PC-9 (cell line): ENCODE data around the gene MACROH2A2. TPM values are rescaled to one million over a fixed set of nuclear protein-coding genes. Genes with fewer than 3 reads are reported as not detected.

Experiments used
- BruUV-seq: library from RNA; stranded (reverse); fragments of 400-500 nt; replicated peaks from 2 replicates; lab custom pipeline; 2021; lab: Mats Ljungman, UMichigan
- CTCF ChIA-PET: fragments of 300-600 bp; sonication (Branson Sonifier 250); formaldehyde crosslinking; loops from one replicate; lab custom pipeline; 2022; ENCODE audit warnings: antibody characterized with exemption; lab: Charles Lee
- POLR2A ChIA-PET: fragments of 300-600 bp; sonication (Branson Sonifier 250); formaldehyde crosslinking; loops from one replicate; lab custom pipeline; 2022; ENCODE audit warnings: antibody characterized with exemption; ENCODE audit not compliant: unreplicated experiment; lab: Charles Lee
- DNase-seq, 2 experiments: peaks; one replicate each; pipeline versions ENCODE4 v3.0.0 to v3.0.0-alpha.2; 2015 to 2022; ENCODE audit warnings: mixed read lengths in 1 of 2
- H2AFZ ChIP-seq: fragments of 200-600 bp; sonication (generic); 2 replicates; pipeline ENCODE4 v1.8.1; 2017; ENCODE audit warnings: antibody characterized with exemption
- H3F3A ChIP-seq: fragments of 200-600 bp; sonication (generic); 2 replicates; pipeline ENCODE4 v1.8.1; 2017; ENCODE audit warnings: antibody characterized with exemption, mild to moderate bottlenecking, low read depth; ENCODE audit not compliant: insufficient read depth
- H3K27ac ChIP-seq: fragments of 200-600 bp; sonication (generic); 2 replicates; pipeline ENCODE4 v1.6.1; 2016; ENCODE audit warnings: mixed run types
- H3K27me3 ChIP-seq: fragments of 200-600 bp; sonication (generic); 2 replicates; pipeline ENCODE4 v1.6.1; 2016; ENCODE audit warnings: low read depth, mixed run types; ENCODE audit not compliant: insufficient read depth
- H3K36me3 ChIP-seq: fragments of 200-600 bp; sonication (generic); 2 replicates; pipeline ENCODE4 v1.6.1; 2016; ENCODE audit warnings: low read depth, mixed run types
- H3K4me1 ChIP-seq: fragments of 200-600 bp; sonication (generic); replicated peaks from 2 replicates; pipeline ENCODE4 v1.6.1; 2016; ENCODE audit warnings: mixed run types; ENCODE audit not compliant: insufficient read depth
- H3K4me2 ChIP-seq: fragments of 200-600 bp; sonication (generic); 2 replicates; pipeline ENCODE4 v1.6.1; 2017; ENCODE audit warnings: mixed run types
- H3K4me3 ChIP-seq: fragments of 200-600 bp; sonication (generic); 2 replicates; pipeline ENCODE4 v1.6.1; 2016; ENCODE audit warnings: mixed run types
- H3K79me2 ChIP-seq: fragments of 200-600 bp; sonication (generic); 2 replicates; pipeline ENCODE4 v1.6.1; 2017; ENCODE audit warnings: low read depth, mixed run types
- H3K9me2 ChIP-seq: fragments of 200-600 bp; sonication (generic); 2 replicates; pipeline ENCODE4 v1.8.1; 2017; ENCODE audit warnings: mild to moderate bottlenecking; ENCODE audit not compliant: insufficient read depth
- H3K9me3 ChIP-seq: fragments of 200-600 bp; sonication (generic); 2 replicates; pipeline ENCODE4 v1.8.1; 2016; ENCODE audit warnings: low read depth; ENCODE audit not compliant: insufficient read depth
- H4K20me1 ChIP-seq: fragments of 200-600 bp; sonication (generic); 2 replicates; pipeline ENCODE4 v1.8.1; 2017; ENCODE audit not compliant: insufficient read depth
- CTCF ChIP-seq: fragments of 200-600 bp; sonication (generic); conservative IDR thresholded peaks from 2 replicates; pipeline ENCODE4 v1.6.1; 2017; ENCODE audit warnings: mixed run types, antibody characterized with exemption, mild to moderate bottlenecking, moderate library complexity
- EZH2 ChIP-seq: fragments of 200-600 bp; sonication (generic); IDR thresholded peaks from 2 replicates; pipeline ENCODE4 v1.8.0; 2017; ENCODE audit warnings: antibody characterized with exemption, low read depth
- intact Hi-C: fragments of 100-400 bp; cut with micrococcal nuclease; formaldehyde crosslinking; loops from one replicate; pipeline ENCODE4 v1.10.0; 2022; ENCODE audit not compliant: unreplicated experiment
- total RNA-seq: library from RNA; stranded (reverse); gene quantifications from 2 replicates; pipeline ENCODE4 v1.2.3, GENCODE V29; 2021

The MACROH2A2 gene
- total RNA-seq, 1 experiment from 2014 or later: not detected

- Histone ChIP-seq H3K27ac (no peak overlapping the region), H3K9me2 (no peaks in the 10 kb centered on the region), H2AFZ (no peak overlapping the region), H3K9me3 (no peaks in the 10 kb centered on the region), H3F3A (0 out of 2 replicates have a peak, but pooled peaks cover 3% of the 10 kb centered on the region), H3K4me3 (no peak overlapping the region), H3K79me2 (no peaks in the 10 kb centered on the region), H3K4me2 (no peak overlapping the region), H3K36me3 (peaks cover 23% of the 10 kb centered on the region), H4K20me1 (no peaks in the 10 kb centered on the region; the same call in 1 of the 2 replicates), H3K27me3 (no peaks in the 10 kb centered on the region), H3K4me1 (no peaks in the 10 kb centered on the region)
- ChIA-PET POLR2A (no interaction called here), CTCF (no interaction called here)
- DNase-seq: no peak
- BruUV-seq: no TSS peak
- TF ChIP-seq CTCF: no peak
- TF ChIP-seq EZH2: no peak
- intact Hi-C loops: no loop called here
These were observed 58.9 kb downstream of the MACROH2A2 start for GRCh38 chr10:70111496-70111895.

- Histone ChIP-seq H3K36me3 (peaks cover 28% of the 10 kb centered on the region), H3K9me2 (no peaks in the 10 kb centered on the region), H3K79me2 (no peaks in the 10 kb centered on the region), H3K4me1 (no peaks in the 10 kb centered on the region), H3K27ac (no peak overlapping the region), H4K20me1 (no peaks in the 10 kb centered on the region; the same call in 1 of the 2 replicates), H2AFZ (no peak overlapping the region), H3K27me3 (no peaks in the 10 kb centered on the region), H3K4me3 (no peak overlapping the region), H3F3A (0 out of 2 replicates have a peak, but pooled peaks cover 3% of the 10 kb centered on the region), H3K9me3 (no peaks in the 10 kb centered on the region), H3K4me2 (no peak overlapping the region)
- intact Hi-C loops: no loop called here
- POLR2A ChIA-PET: no interaction called here
- CTCF ChIA-PET: no interaction called here
- no peak for DNase-seq
- no peak for TF ChIP-seq CTCF
- TF ChIP-seq EZH2: no peak
- BruUV-seq: no TSS peak
These were observed 59.4 kb downstream of the MACROH2A2 start for GRCh38 chr10:70112071-70112470.

- no peak overlapping the region for H3K27ac ChIP-seq
- no TSS peak for BruUV-seq
These were observed 62.3 kb downstream of the MACROH2A2 start for GRCh38 chr10:70114902-70115301.

More at GRCh38 chr10:70114902-70115301, 62.3 kb downstream of the MACROH2A2 start:
- no peak for TF ChIP-seq EZH2
- TF ChIP-seq CTCF: no peak
- Histone ChIP-seq H3F3A (peaks cover 3% of the 10 kb centered on the region; the same call in 1 of the 2 replicates), H3K79me2 (no peaks in the 10 kb centered on the region), H3K9me2 (no peaks in the 10 kb centered on the region), H3K27me3 (no peaks in the 10 kb centered on the region), H3K4me1 (no peaks in the 10 kb centered on the region), H3K9me3 (no peaks in the 10 kb centered on the region), H4K20me1 (no peaks in the 10 kb centered on the region; the same call in 1 of the 2 replicates), H3K4me3 (no peak overlapping the region), H2AFZ (no peak overlapping the region), H3K4me2 (no peak overlapping the region), H3K36me3 (peaks cover 38% of the 10 kb centered on the region)
- POLR2A ChIA-PET: no interaction called here
- CTCF ChIA-PET: no interaction called here
- no peak for DNase-seq
- intact Hi-C loops: no loop called here
